Ovary (tissue), 9 donors: ENCODE measurements around the gene NDE1. TPM values are rescaled to one million over a fixed set of nuclear protein-coding genes. Genes with fewer than 3 reads are reported as not detected.

ENCODE experiments used
- DNase-seq, 5 donors: peaks; one replicate each; pipeline ENCODE4 v3.0.0-alpha.2; 2019 to 2020
- H3K27ac ChIP-seq, 2 donors: fragments of 200-600 bp; one replicate each; pipeline versions ENCODE4 v1.5.1 to v1.8.0; 2019 to 2022
- H3K27me3 ChIP-seq: fragments of 200-600 bp; one replicate; pipeline ENCODE4 v1.8.0; 2022
- H3K36me3 ChIP-seq: fragments of 200-600 bp; sonication (generic); one replicate; pipeline ENCODE4 v1.5.1; 2019
- H3K4me1 ChIP-seq: one replicate; pipeline ENCODE4 v1.8.1; 2013; ENCODE audit warnings: mild to moderate bottlenecking, moderate library complexity; ENCODE audit not compliant: insufficient read depth
- H3K4me3 ChIP-seq: fragments of 200-600 bp; sonication (generic); one replicate; pipeline ENCODE4 v1.5.1; 2017
- H3K9me3 ChIP-seq, 2 donors: fragments of 200-600 bp in 1 of 2; sonication (generic) in 1 of 2; one replicate each; pipeline versions ENCODE4 v1.5.1 to v1.8.1; 2013 to 2019; ENCODE audit warnings: mild to moderate bottlenecking in 1 of 2, moderate library complexity in 1 of 2
- EP300 ChIP-seq: sonication (generic); formaldehyde crosslinking; IDR thresholded peaks from one replicate; pipeline ENCODE4 v1.6.1; 2017; ENCODE audit warnings: antibody characterized with exemption
- POLR2A ChIP-seq: fragments of 450-650 bp; IDR thresholded peaks from one replicate; pipeline ENCODE4 v1.6.1; 2017; ENCODE audit warnings: antibody characterized with exemption, mild to moderate bottlenecking, moderate library complexity
- WGBS, 3 donors: extraction: QIAGEN DNeasy Blood & Tissue Kit in 1 of 3; methylation state at CpG; one replicate each; pipeline versions ENCODE4 v1.1.5 to v1.1.7; 2013 to 2017; 5-methylcytosine and 5-hydroxymethylcytosine counted together
- intact Hi-C, 4 donors: fragments of 100-400 bp; cut with DNase I; formaldehyde crosslinking; loops; one replicate each; pipeline versions ENCODE4 v1.11.0 to v1.15.1; 2022 to 2023
- polyA plus RNA-seq, 2 donors: library from polyadenylated mRNA; stranded (reverse); fragments of 200-250 nt in 1 of 2; fragments of 350-450 nt in 1 of 2; fragmentation: Illumina TruSeq in 1 of 2; extraction: RNeasy Lipid Tissue Mini Kit (QIAGEN cat#74804) in 1 of 2; gene quantifications; one replicate each; pipeline ENCODE4 v1.2.3, GENCODE V29; 2013 to 2014
- total RNA-seq, 7 donors: library from RNA; depleted of rRNA in 2 of 7; stranded (reverse); fragments of >200 nt in 2 of 7; fragmentation: NEBNext Ultra II Directional in 3 of 7; extraction: Animal tissue kit (Norgen Biotek cat#: 25700) in 3 of 7; gene quantifications; one replicate each; pipeline versions ENCODE4 v1.1.0 to v1.2.4, GENCODE V29; 2016 to 2023
- TF ChIP-seq, protein P1 (sequence below), 3 donors: fragments of 450-650 bp in 2 of 3; fragments of 200-600 bp in 1 of 3; IDR thresholded peaks; one replicate each; pipeline versions ENCODE4 v1.5.1 to v1.8.0; 2016 to 2022; ENCODE audit warnings: antibody characterized with exemption in 3 of 3, mild to moderate bottlenecking in 1 of 3
- donor health status: DM: no; HTN: no; CAD: no; lungs with moderate emphysema.
- donor health status: DM: no; HTN: no; CAD: no.
- donor health status: Bipolar disorder and iron deficiency.
- donor health status: DM: yes; HTN: yes; CAD: no.
- donor health status: DM: no; HTN: no; CAD: no.
- donor health status: DM: yes; HTN: yes; CAD: no.

The NDE1 gene
- total and polyA plus RNA-seq, 9 donors = 9.8 to 31.9 (median 22.4) TPM

DNA sequence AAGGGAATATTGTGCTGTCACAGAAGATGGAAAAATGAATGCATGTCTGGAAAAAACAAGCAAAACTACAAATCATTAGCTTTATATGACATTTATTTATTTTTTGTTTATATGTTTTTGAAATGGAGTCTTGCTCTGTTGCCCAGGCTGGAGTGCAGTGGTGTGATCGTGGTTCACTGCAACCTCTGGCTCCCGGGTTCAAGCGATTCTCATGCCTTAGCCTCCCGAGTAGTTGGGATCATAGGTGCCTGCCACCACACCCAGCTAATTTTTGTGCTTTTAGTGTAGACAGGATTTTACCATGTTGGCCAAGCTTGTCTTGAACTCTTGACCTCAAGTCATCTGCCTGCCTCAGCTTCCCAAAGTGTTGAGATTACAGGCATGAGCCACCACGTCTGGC is 8.5 kb downstream of the NDE1 start:
- Histone ChIP-seq H3K27ac (no peak overlapping the region), H3K4me3 (no peak overlapping the region), H3K27me3 (no peaks in the 10 kb centered on the region), H3K36me3 (no peaks in the 10 kb centered on the region), H3K4me1 (peaks cover 6% of the 10 kb centered on the region), H3K9me3 (no peaks in the 10 kb centered on the region)
- TF ChIP-seq, protein P1, sequence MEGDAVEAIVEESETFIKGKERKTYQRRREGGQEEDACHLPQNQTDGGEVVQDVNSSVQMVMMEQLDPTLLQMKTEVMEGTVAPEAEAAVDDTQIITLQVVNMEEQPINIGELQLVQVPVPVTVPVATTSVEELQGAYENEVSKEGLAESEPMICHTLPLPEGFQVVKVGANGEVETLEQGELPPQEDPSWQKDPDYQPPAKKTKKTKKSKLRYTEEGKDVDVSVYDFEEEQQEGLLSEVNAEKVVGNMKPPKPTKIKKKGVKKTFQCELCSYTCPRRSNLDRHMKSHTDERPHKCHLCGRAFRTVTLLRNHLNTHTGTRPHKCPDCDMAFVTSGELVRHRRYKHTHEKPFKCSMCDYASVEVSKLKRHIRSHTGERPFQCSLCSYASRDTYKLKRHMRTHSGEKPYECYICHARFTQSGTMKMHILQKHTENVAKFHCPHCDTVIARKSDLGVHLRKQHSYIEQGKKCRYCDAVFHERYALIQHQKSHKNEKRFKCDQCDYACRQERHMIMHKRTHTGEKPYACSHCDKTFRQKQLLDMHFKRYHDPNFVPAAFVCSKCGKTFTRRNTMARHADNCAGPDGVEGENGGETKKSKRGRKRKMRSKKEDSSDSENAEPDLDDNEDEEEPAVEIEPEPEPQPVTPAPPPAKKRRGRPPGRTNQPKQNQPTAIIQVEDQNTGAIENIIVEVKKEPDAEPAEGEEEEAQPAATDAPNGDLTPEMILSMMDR (IDR thresholded peaks at IDR 0.05) = no peak
- TF ChIP-seq EP300 = no peak
- no peak for TF ChIP-seq POLR2A
- 94 to 97% (median 96%) methylated on average over 5 of the region's 5 CpGs for WGBS, 3 donors
- DNase-seq = no peak
- intact Hi-C loops = no loop called here

DNA sequence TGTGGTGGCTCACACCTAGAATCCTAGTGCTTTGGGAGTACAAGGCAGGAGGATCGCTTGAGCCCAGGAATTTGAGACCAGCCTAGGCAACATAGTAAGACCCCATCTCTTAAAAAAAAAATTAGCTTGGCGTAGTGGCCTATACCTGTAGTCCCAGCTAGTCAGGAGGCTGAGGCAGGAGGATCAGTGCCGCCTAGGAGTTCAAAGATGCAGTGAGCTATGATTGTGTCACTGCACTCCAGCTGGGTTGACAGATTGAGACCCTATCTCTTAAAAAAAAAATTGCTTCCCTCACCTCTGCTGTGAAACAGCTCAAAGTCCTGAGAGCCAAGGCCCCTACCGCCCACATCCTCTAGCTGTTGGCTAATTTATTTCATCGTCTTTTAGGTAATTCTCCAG is 10.2 kb downstream of the NDE1 start:
- intact Hi-C loops = no loop called here
- no peak overlapping the region for H3K4me3 ChIP-seq
- peak overlapping the region in 1 of 2 donors; percentile 57 for H3K27ac ChIP-seq

DNA sequence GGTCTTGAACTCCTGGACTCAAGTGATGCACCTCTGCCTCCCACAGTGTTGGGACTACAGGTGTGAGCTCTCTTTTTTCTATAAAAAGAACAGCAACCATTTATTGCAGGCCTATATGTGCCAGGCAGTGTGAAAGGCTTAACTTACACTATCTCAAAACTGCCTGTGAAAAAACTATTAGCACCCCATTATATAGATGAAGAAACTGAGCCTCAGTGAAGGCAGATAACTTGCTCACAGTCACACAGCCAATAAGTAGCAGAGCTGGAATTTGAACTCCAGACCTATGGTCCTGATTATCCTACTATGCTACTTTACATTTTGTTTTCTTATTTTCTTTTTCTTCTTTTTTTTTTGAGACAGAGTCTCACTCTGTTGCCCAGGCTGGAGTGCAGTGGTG is 15.1 kb downstream of the NDE1 start:
- Histone ChIP-seq H3K4me3 (no peak overlapping the region), H3K9me3 (no peaks in the 10 kb centered on the region), H3K27me3 (no peaks in the 10 kb centered on the region), H3K4me1 (peaks cover 5% of the 10 kb centered on the region), H3K36me3 (no peaks in the 10 kb centered on the region), H3K27ac (no peak overlapping the region)
- no peak for DNase-seq
- TF ChIP-seq EP300 (no peak), POLR2A (no peak)
- TF ChIP-seq, protein P1 (IDR thresholded peaks at IDR 0.05) = no peak
- intact Hi-C loops = no loop called here

More for the DNA sequence above, 10.2 kb downstream of the NDE1 start:
- TF ChIP-seq POLR2A (no peak), EP300 (no peak)
- TF ChIP-seq, protein P1 (IDR thresholded peaks at IDR 0.05) = no peak
- Histone ChIP-seq H3K36me3 (no peaks in the 10 kb centered on the region), H3K27me3 (no peaks in the 10 kb centered on the region), H3K9me3 (no peaks in the 10 kb centered on the region), H3K4me1 (peaks cover 6% of the 10 kb centered on the region)
- 49 to 54% (median 52%) methylated on average over 5 of the region's 5 CpGs for WGBS, 3 donors
- no peak for DNase-seq

DNA sequence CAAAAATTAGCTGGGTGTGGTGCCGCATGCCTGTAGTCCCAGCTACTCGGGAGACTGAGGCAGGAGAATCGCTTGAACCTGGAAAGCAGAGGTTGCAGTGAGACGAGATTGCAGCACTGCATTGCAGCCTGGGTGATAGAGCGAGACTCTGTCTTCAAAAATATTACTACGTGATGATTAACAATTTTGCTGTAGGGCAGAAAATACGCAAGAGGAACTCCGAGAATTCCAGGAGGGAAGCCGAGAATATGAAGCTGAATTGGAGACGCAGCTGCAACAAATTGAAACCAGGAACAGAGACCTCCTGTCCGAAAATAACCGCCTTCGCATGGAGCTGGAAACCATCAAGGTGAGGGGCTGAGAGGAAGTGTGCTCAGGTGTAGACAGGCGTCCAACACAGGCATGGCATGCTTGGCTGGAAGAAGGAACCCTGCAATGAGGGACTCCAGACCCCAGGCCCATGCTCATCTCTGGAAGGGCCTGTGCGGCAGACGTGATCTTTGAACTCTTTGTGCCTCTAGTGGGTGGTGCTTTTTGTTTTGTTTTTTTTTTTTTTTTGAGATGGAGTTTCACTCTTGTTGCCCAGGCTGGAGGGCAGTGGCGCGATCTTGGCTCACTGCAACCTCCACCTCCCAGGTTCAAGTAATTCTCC is 17.2 kb downstream of the NDE1 start:
- WGBS, 3 donors = 88 to 89% (median 89%) methylated on average over 18 of the region's 18 CpGs
- Histone ChIP-seq H3K4me1 (no peaks in the 10 kb centered on the region), H3K27me3 (no peaks in the 10 kb centered on the region), H3K36me3 (no peaks in the 10 kb centered on the region), H3K9me3 (no peaks in the 10 kb centered on the region), H3K4me3 (no peak overlapping the region), H3K27ac (no peak overlapping the region)
- intact Hi-C loops = no loop called here
- peak in 1 of 5 donors; percentile 3 for DNase-seq
- TF ChIP-seq, protein P1 (IDR thresholded peaks at IDR 0.05) = no peak
